Effector CD4-positive, alpha-beta T cell (primary cell): ENCODE results near the gene KIAA1755.

Source experiments
- DNase-seq: peaks from one replicate; pipeline ENCODE4 v3.0.0-alpha.2; 2020

Gene KIAA1755

GRCh38 chr20:38202153-38202981 is 58.2 kb downstream of the KIAA1755 start:
- no peak for DNase-seq

GRCh38 chr20:38201356-38201755 is 59.2 kb downstream of the KIAA1755 start:
- no peak for DNase-seq

- no peak for DNase-seq
These were observed 59.9 kb downstream of the KIAA1755 start for GRCh38 chr20:38200646-38201045.

- no peak for DNase-seq
These were observed 60.8 kb downstream of the KIAA1755 start for GRCh38 chr20:38199501-38200390.

- no peak for DNase-seq
These were observed 62.2 kb downstream of the KIAA1755 start for GRCh38 chr20:38198238-38198861.

- no peak for DNase-seq
These were observed 62.9 kb downstream of the KIAA1755 start for GRCh38 chr20:38197619-38198018.

- no peak for DNase-seq
These were observed 63.3 kb downstream of the KIAA1755 start for GRCh38 chr20:38197217-38197616.

- DNase-seq = no peak
These were observed 63.9 kb downstream of the KIAA1755 start for GRCh38 chr20:38196592-38196991.

- DNase-seq = no peak
These were observed 64.5 kb downstream of the KIAA1755 start for GRCh38 chr20:38196076-38196475.

GRCh38 chr20:38195521-38195920 is 65.0 kb downstream of the KIAA1755 start:
- DNase-seq = no peak

- DNase-seq = no peak
These were observed 65.5 kb downstream of the KIAA1755 start for GRCh38 chr20:38194971-38195504.

- no peak for DNase-seq
These were observed 66.9 kb downstream of the KIAA1755 start for GRCh38 chr20:38193586-38194105.

- DNase-seq = no peak
These were observed 68.1 kb downstream of the KIAA1755 start for GRCh38 chr20:38192323-38192885.

GRCh38 chr20:38191654-38192053 is 68.9 kb downstream of the KIAA1755 start:
- DNase-seq = no peak

GRCh38 chr20:38190936-38191371 is 69.6 kb downstream of the KIAA1755 start:
- DNase-seq = no peak

- no peak for DNase-seq
These were observed 70.4 kb downstream of the KIAA1755 start for GRCh38 chr20:38190166-38190565.

GRCh38 chr20:38187517-38187916 is 73.0 kb downstream of the KIAA1755 start:
- no peak for DNase-seq

- no peak for DNase-seq
These were observed 73.7 kb downstream of the KIAA1755 start for GRCh38 chr20:38186788-38187221.

GRCh38 chr20:38184101-38184500 is 76.4 kb downstream of the KIAA1755 start:
- DNase-seq = no peak

GRCh38 chr20:38181971-38182370 is 78.6 kb downstream of the KIAA1755 start:
- DNase-seq = no peak

GRCh38 chr20:38181207-38181801 is 79.2 kb downstream of the KIAA1755 start:
- no peak for DNase-seq

GRCh38 chr20:38180781-38181180 is 79.8 kb downstream of the KIAA1755 start:
- DNase-seq = no peak
